Omental fat pad (tissue), 4 donors: ENCODE results near the gene NIPAL1. TPM values are rescaled to one million over a fixed set of nuclear protein-coding genes. Genes with fewer than 3 reads are reported as not detected.

Experiments
- ATAC-seq: fragments of 150-250 bp; one replicate; pipeline ENCODE4 v1.9.1; 2016; ENCODE audit warnings: mild to moderate bottlenecking, moderate library complexity; ENCODE audit not compliant: low FRiP score
- DNase-seq: peaks from one replicate; pipeline ENCODE4 v3.0.0-alpha.2; 2019; ENCODE audit warnings: low spot score
- total RNA-seq, 4 donors: library from RNA; depleted of rRNA; stranded (reverse); fragments of >200 nt; gene quantifications; one replicate each; pipeline ENCODE4 v1.1.0, GENCODE V29; 2016
- TF ChIP-seq, protein P1 (sequence below), 3 donors: fragments of 450-650 bp; IDR thresholded peaks; one replicate each; pipeline ENCODE4 v1.5.1; 2016 to 2017; ENCODE audit warnings: antibody characterized with exemption in 3 of 3, mild to moderate bottlenecking in 3 of 3, moderate library complexity in 2 of 3

The NIPAL1 gene
- total RNA-seq, 4 donors from 2014 or later: 0.50 to 6.5 (median 1.1) TPM; not detected in 1

DNA sequence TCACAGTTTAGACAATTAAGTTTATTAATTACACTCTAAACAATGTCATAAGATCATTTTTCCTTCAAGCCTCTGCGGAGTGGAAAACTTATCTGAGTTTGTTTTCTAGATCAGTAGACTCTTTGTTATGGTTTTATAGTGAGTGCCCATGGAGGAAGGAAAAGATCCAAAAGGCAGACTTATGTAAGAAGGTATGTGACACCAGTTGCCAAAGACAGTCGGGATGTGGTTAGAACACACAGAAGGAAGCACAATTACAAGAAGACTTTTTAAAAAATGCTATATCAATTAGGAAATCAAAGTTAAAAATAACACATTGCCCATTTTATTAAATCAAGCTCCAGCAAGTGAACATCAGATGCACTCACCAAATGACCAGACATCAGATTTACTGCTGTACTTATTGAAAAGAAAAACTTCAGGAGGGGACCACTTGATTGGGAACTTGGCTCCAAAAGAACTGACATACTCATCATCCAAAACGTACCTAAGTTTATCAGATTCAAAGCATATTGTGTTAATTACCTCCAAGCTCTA lies 57.1 kb downstream of the NIPAL1 start:
- no peak for DNase-seq
- ATAC-seq: no peak
- TF ChIP-seq, protein P1, sequence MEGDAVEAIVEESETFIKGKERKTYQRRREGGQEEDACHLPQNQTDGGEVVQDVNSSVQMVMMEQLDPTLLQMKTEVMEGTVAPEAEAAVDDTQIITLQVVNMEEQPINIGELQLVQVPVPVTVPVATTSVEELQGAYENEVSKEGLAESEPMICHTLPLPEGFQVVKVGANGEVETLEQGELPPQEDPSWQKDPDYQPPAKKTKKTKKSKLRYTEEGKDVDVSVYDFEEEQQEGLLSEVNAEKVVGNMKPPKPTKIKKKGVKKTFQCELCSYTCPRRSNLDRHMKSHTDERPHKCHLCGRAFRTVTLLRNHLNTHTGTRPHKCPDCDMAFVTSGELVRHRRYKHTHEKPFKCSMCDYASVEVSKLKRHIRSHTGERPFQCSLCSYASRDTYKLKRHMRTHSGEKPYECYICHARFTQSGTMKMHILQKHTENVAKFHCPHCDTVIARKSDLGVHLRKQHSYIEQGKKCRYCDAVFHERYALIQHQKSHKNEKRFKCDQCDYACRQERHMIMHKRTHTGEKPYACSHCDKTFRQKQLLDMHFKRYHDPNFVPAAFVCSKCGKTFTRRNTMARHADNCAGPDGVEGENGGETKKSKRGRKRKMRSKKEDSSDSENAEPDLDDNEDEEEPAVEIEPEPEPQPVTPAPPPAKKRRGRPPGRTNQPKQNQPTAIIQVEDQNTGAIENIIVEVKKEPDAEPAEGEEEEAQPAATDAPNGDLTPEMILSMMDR (IDR thresholded peaks at IDR 0.05): no peak

DNA sequence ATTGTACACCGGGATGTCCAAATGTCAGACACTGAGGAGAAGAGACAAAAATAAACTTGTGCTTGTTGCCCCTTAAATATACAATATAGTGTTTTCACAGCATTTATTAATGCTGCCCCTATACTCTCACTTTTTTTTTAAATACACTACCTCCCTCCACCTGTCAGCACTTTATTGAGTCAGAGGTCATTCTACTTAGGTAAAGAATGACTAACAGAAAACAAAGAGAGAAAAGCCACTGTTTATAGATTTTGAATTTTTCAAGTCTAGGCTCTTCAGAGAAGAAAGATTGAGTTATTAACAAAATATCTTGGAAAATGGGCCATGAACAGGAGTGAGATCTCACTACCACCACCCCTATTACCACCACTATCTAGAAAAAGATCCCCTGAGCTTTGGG lies 58.1 kb downstream of the NIPAL1 start:
- ATAC-seq (no peak), DNase-seq (no peak)
- TF ChIP-seq, protein P1 (IDR thresholded peaks at IDR 0.05): no peak

DNA sequence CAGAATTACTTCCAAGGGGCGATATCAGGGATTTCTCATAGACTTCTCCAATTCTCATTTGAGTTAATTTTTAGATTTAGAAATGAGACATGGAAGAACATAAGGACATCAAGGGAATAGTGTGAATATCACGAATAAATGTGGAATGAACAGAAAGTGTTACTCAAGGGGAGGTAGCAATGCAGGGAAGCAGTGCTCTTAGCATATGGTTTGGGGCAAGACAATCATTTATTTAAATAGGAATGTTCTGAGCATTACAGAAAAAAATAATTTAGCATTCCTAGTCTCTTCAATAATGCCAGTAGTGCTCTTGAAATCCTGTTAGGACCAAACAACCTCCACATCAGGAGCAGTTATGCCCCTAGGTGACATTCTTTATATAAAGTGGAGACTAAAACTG lies 61.9 kb downstream of the NIPAL1 start:
- ATAC-seq: no peak
- TF ChIP-seq, protein P1 (IDR thresholded peaks at IDR 0.05): no peak
- DNase-seq: no peak

DNA sequence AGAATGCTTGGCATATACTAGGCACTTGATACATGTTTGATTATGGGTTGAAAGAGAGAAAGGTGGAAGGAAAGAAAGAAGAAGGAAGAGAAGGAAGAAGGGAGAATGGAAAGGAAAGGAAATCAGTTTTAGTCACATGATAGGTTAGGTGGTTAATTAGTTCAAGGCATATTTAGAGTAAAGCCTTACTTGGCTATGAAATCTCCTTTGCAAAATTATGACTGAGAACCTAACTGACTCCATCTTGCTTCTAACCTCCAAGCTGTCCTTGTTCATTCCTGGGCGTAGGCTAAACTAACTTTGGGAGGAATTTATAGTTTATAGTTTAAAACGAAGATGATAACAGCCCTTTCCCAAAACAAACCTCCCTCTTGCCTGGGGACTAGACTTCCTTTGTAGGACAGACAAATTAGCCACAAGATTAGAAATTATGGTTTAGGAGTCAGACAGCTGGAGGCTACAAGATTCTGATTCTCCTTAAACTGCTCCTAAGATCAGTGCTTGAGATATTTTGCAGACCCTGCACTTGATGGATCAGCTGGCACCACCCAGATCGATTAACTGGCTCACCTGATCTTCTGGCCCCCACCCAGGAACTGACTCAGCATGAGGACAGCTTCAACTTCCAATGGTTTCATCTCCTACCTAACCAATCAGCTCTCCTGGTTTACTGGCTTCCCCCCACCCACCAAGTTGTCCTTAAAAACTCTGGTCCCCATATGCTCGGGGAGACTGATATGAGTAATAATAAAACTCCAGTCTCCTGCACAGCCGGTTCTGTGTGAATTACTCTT lies 62.5 kb downstream of the NIPAL1 start:
- ATAC-seq (no peak), DNase-seq (no peak)
- TF ChIP-seq, protein P1 (IDR thresholded peaks at IDR 0.05): no peak

DNA sequence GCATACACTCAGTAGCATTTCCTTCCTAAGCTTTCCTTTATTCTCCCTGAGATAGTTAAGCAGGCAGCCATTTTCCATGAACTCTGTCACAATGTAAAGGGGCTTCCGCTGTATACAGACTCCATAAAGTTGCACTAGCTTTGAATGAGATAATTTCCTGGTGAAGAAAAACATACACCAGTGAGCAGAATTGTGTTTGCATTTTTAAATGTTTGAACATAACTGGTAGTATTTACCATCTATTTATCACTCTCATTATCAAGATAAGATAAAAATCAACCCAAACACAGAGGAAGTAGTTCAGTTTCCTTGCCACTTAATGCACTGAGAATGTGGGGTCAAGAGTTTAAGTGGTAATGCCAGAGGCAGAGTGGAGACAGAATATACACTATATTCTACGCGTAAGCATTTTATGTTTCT lies 63.4 kb downstream of the NIPAL1 start:
- no peak for ATAC-seq
- no peak for DNase-seq
- TF ChIP-seq, protein P1 (IDR thresholded peaks at IDR 0.05): no peak

DNA sequence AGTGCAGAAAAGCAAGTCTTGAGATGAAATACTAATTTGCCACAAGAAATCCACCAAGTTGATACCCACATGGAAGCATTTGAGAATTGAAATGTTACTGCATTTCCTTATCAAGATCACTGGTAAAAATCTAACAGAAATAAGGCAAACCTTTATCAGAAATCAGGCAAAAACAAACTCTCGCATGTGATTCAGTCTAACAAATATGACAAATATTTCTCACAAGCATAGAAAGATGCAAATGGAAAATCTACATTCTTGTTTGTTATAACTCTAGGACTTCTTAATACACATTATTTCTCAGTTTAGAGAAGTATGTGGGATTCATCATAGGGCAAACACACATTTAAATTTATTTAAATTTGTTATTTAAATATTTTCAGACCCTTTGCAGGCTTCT lies 64.6 kb downstream of the NIPAL1 start:
- TF ChIP-seq, protein P1 (IDR thresholded peaks at IDR 0.05): no peak
- no peak for DNase-seq
- ATAC-seq: no peak

DNA sequence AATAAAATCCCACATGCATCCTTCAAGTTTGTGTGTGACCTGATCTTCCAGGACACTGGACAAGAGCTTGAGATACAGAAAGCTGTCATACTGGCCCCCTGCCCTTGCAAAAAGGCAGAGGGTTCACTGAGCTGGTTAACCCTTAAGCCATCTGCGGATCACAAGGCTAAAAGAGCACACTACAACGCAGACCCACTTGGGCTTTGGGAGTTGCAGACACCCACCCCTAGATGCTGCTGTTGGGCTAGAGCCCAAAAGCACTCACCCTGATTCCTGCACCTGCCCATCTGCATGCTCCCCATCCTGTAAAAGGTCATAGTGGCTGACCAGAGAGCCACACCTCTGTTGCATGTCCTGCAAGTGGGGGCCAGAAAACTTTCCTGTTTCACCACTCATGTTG lies 66.4 kb downstream of the NIPAL1 start:
- ATAC-seq (no peak), DNase-seq (no peak)
- TF ChIP-seq, protein P1 (IDR thresholded peaks at IDR 0.05): no peak
